Right ventricle myocardium superior (tissue), 1 donor: ENCODE measurements around the gene AZGP1. TPM values are rescaled to one million over a fixed set of nuclear protein-coding genes. Genes with fewer than 3 reads are reported as not detected.
"Not testable (repeated sequence)": the region's sequence is repeated elsewhere in the genome, so short reads cannot be mapped to it uniquely, and the experiment has no call there.

Experiments used
- ATAC-seq: fragments of 200-7000 bp; cut with Tn5 transposase; one replicate; pipeline ENCODE4 v1.9.1; 2020; ENCODE audit warnings: mild to moderate bottlenecking; ENCODE audit not compliant: poor library complexity
- DNase-seq: peaks from one replicate; pipeline ENCODE4 v3.0.0-alpha.2; 2020
- intact Hi-C: fragments of 100-400 bp; cut with DNase I; formaldehyde crosslinking; loops from one replicate; pipeline ENCODE4 v1.11.2; 2022
- total RNA-seq: library from RNA; stranded (reverse); fragmentation: NEBNext Ultra II Directional; extraction: Animal tissue kit (Norgen Biotek cat#: 25700); gene quantifications from one replicate; pipeline ENCODE4 v1.2.1, GENCODE V29; 2021
- donor health status: DM: no; HTN: yes; CAD: no; lungs with severe emphysema.

Gene AZGP1
- total RNA-seq, 1 donor from 2014 or later, result 113 TPM

GRCh38 chr7:99969813-99970212 is 6.0 kb downstream of the AZGP1 start:
- peak; percentile 90 for ATAC-seq
- DNase-seq, intact Hi-C loops: not testable (repeated sequence)

- ATAC-seq (no peak), DNase-seq (no peak)
- intact Hi-C loops, result no loop called here
Observed at GRCh38 chr7:99969298-99969697, 6.5 kb downstream of the AZGP1 start.

- DNase-seq, result no peak
- intact Hi-C loops, result no loop called here
- ATAC-seq, result no peak
Observed at GRCh38 chr7:99958564-99959227, 17.1 kb downstream of the AZGP1 start.

GRCh38 chr7:99955247-99955646 is 20.6 kb downstream of the AZGP1 start:
- DNase-seq (no peak), ATAC-seq (no peak)
- intact Hi-C loops, result no loop called here

GRCh38 chr7:99954643-99955042 is 21.2 kb downstream of the AZGP1 start:
- intact Hi-C loops, DNase-seq: not testable (repeated sequence)

GRCh38 chr7:99953649-99954048 is 22.2 kb downstream of the AZGP1 start:
- intact Hi-C loops, result no loop called here
- ATAC-seq (peak; percentile 25), DNase-seq (peak; percentile 52)

More at GRCh38 chr7:99954643-99955042, 21.2 kb downstream of the AZGP1 start:
- ATAC-seq, result not testable (repeated sequence)

- ATAC-seq, intact Hi-C loops: not testable (repeated sequence)
Observed at GRCh38 chr7:99952649-99953048, 23.2 kb downstream of the AZGP1 start.

GRCh38 chr7:99950819-99951218 is 25.0 kb downstream of the AZGP1 start:
- intact Hi-C loops, DNase-seq, ATAC-seq: not testable (repeated sequence)

More at GRCh38 chr7:99952649-99953048, 23.2 kb downstream of the AZGP1 start:
- DNase-seq, result not testable (repeated sequence)

GRCh38 chr7:99949645-99950228 is 26.1 kb downstream of the AZGP1 start:
- no peak for ATAC-seq
- intact Hi-C loops, result no loop called here
- no peak for DNase-seq

GRCh38 chr7:99947608-99948007 is 28.2 kb downstream of the AZGP1 start:
- DNase-seq (no peak), ATAC-seq (no peak)
- intact Hi-C loops, result no loop called here

GRCh38 chr7:99944497-99945070 is 31.2 kb downstream of the AZGP1 start:
- ATAC-seq, result no peak
- DNase-seq, result no peak
- intact Hi-C loops, result no loop called here

GRCh38 chr7:99943641-99944496 is 32.0 kb downstream of the AZGP1 start:
- ATAC-seq (no peak), DNase-seq (no peak)
- intact Hi-C loops, result no loop called here

- DNase-seq (no peak), ATAC-seq (no peak)
- intact Hi-C loops, result no loop called here
Observed at GRCh38 chr7:99938296-99938695, 37.5 kb downstream of the AZGP1 start.

GRCh38 chr7:99935009-99935408 is 40.8 kb downstream of the AZGP1 start:
- DNase-seq, intact Hi-C loops, ATAC-seq: not testable (repeated sequence)

- intact Hi-C loops, result no loop called here
- ATAC-seq, result no peak
- no peak for DNase-seq
Observed at GRCh38 chr7:99930376-99930775, 45.5 kb downstream of the AZGP1 start.

- intact Hi-C loops, result no loop called here
- peak; percentile 23 for ATAC-seq
- DNase-seq, result no peak
Observed at GRCh38 chr7:99929730-99930053, 46.1 kb downstream of the AZGP1 start.

GRCh38 chr7:99928994-99929729 is 46.7 kb downstream of the AZGP1 start, which contains the start of gene GJC3:
Gene GJC3, minus strand, starts transcription at chr7:99929620. Its CDS starts 0 bp downstream, at chr7:99929620.
- ATAC-seq (peak; percentile 96), DNase-seq (peak; percentile 75)
- intact Hi-C loops, result no loop called here

- ATAC-seq (no peak), DNase-seq (no peak)
- intact Hi-C loops, result no loop called here
Observed at GRCh38 chr7:99928188-99928587, 47.6 kb downstream of the AZGP1 start.
